Activated CD4-positive, alpha-beta T cell treated with anti-CD3 and anti-CD28 coated beads, Interleukin-2, amount 50 U/mL, for 24 hours (primary cell): ENCODE measurements around the gene KCNK10.
A peak's percentile ranks its signal among the peaks of the same experiment; 100 is the strongest.

Source experiments
- DNase-seq, 2 donors: peaks; one replicate each; pipeline ENCODE4 v3.0.0-alpha.2; 2020; ENCODE audit warnings: low read depth in 1 of 2, low spot score in 1 of 2

The KCNK10 gene

DNA sequence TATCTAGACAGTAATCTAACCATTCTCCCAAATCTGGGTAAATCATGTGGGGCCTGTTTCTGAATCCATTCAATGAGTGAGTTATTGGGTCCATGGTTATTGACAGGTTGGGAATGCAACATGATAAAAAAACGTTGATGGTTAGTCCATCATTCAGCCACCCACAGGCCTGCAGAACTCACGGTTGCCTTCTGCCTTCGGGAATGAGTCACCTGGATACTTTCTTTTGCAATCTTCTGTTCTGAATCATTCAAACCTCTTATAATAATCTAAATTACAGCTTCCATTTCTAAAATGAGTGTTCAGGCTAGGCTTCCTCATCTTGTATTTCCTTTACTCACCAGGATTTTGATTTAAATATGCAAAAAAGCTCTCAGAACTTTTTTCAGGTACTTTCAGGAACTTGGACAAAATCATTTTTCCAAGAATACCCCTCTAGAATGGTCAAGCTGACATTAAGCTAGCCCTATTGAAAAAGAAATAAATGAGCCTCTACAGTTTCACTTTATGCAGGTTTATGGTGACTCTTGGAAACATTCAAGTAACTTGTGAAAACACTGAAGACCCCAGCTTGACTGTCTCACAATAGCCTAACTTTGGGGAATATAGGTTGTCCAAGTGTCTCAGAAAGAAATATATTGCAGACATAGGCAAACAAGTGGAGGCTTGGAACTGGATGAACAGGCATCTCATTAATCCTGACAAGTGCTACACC, 94.4 kb downstream of the KCNK10 start:
- no peak for DNase-seq

DNA sequence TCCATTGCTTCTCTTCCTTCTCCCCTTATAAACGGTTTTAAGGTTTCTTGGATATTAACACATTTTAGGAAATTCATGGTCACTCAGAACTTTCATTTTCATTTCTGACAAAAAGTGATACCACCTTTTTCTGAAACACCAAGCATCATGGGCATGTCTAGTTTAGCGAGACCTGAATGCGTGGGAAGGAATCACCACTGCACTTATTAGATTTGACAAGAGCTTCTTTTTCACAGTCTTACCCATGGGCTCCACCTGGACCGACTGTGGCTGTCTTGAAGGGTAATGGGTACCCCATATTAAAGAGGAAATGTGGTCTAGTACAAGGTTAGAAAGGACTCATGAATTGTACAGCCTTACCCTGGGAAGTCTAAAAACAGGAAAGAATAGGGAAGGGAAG, 95.4 kb downstream of the KCNK10 start:
- DNase-seq = no peak

DNA sequence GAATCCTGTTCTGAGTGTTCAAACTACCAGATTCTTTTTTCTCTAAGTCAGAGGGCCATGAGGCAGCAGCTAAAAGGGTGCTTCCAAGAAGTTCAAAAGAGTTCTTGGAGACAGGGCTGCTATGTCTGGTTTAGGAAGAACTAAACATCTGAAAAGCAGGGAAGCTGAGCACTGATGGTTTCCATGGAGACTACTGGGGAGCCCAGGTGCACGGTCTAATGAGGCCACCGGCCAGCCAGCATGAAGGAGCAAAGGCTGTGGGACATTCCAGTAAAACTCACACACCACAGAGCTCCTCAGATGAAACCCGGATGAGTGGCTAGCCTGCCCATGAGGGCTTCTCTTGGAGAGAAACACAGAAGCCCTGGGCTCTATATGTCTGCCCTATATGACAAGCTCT, 97.3 kb downstream of the KCNK10 start:
- DNase-seq = no peak

DNA sequence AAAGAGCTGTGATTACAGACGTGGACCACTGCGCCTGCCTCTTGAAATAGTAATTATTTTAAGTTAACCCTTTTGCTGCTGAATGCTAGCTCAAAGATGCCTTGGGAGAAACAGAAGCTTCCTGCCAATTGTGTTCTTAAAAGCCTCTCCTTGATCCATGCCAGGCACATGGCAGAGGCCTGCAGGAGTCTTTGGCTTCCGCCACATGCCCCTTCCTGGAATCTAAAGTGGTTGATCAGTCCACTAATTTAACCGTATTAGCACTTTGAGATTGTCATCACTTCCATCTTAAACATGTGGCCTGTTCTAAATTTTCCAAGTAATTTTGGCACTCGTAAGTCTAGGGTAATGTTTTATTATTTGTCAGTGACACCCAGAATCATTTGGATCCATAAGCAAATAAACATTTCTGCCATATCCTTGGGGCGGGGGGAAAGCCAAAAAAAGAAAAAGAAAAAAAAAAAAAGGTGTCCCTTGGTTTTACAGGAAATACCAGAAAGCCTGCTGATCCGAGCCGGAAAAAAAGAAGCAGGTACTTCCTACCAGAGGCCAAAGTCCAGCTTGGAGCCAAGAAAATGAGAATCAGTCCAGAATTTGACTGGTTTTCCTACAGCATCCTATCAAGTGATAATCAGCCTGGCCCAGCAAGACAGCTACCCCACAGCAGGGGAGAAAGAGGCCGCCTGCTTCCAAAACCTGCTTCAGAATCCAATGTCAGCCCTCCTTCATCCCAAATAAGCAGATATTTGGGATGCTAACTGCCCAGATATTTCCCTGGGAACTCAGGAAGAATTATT, 104.8 kb downstream of the KCNK10 start:
- no peak for DNase-seq

DNA sequence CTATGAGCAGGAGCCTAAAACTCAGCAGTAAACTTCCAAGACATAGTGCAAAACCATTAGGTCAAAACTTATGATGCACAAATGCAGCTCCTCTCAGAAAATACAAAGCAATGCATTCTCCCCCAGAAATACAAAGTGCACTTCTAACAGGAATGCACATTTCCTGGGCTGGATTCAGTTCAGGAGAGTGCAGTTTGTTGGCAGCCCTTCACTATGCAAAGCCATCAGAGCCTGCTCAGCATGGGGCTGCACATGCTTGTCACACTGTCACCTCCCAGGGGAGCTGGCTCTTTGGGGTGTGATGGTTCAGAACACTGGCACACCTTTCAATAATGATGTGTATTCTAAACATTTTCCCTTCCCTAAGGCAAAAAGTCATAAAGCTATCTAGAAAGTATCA, 110.4 kb downstream of the KCNK10 start:
- DNase-seq = no peak

DNA sequence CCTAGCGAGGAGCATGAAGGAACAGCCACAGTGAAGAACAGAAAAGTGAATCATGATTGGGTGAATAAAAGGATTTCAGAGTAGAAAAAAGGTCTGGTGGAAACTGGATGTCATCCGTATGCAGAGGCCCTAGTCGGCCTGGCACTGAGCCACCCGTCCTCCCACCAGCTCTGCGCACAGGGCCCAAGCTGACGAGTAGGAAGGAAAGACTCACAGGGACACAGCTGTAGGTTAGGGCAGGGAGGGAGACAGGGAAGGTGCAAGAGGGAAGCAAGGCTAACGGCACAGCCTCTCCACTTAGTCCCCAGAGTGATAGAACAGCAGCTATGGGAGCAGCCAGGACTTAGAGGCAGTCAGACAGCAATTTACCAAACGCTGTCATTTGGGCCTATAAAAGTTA, 112.6 kb downstream of the KCNK10 start:
- no peak for DNase-seq

DNA sequence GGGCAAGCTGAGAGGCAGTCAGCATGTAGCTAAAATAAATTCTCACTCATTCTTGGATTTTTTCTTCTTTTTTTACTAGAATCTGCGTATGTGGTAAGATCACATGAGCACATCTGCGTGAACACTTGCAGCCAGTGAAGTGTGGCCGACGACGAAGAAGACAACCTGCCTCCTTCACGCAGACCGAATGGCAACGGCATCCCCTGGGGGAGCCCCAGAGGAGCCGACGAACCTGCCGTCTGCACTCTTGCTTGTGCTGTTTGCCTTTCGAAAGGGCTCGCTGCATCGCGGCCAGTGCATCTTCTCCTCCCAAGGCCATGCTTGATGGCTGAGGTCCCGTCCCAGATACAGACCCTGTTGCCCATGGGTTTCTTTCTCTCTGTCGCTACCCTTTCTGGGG, 113.8 kb downstream of the KCNK10 start:
- DNase-seq = no peak

DNA sequence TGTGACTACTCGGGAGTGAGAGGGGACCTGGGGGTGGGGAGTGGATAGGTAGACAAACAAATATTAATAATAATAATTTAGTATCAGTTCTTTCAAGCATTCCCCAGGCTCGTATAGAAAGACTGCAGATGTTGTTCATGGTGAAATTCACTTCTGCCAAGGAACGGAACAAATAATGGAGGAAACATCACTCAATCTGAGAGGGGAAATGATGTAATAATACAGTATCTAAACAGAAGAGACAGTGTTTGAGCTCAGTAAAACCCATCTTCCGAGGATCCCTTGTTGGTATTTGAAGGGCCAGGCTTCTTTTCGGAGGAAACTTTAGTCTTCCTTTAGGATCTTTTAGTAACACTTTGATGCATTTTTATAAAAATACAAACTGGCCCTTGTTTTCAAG, 114.2 kb downstream of the KCNK10 start:
- DNase-seq = no peak

DNA sequence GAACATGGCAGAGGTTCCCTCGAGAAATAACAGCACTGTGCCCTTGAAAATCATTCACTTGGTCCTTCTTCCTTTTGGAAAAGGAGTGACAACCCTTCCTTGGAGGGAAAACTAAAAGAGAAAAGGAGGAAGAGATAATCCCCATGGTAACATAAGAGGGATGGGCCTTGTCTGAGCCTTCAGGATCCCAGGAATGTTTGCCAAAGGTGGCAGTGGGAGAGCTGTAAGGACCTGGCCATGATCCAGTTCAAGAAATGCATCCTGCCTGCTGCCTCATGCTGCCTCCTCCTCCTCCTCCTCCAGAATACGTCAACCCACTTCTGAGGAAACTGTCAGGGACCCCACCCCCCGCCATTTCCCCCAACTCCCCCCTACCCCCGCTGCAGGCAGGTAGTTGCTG, 118.8 kb downstream of the KCNK10 start:
- no peak for DNase-seq

DNA sequence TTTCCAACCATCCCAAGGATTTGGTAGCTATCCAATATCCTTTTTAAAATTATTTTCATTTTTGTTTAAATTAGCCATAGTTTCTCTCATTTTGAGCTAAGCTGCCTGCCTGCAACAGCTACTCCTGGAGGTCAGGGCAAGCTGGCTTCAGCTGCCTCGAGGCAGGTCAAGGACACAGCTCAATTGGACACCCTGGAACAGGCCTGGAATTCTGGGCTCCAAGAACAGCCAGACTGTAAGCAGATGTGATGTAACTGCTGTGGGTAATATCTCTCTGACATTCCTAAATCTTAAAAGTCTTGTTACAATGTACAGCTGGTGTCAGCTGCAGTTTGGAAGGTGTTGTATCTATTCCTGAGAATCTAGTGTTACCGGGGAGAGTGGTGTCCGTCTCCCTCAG, 119.8 kb downstream of the KCNK10 start:
- no peak for DNase-seq

DNA sequence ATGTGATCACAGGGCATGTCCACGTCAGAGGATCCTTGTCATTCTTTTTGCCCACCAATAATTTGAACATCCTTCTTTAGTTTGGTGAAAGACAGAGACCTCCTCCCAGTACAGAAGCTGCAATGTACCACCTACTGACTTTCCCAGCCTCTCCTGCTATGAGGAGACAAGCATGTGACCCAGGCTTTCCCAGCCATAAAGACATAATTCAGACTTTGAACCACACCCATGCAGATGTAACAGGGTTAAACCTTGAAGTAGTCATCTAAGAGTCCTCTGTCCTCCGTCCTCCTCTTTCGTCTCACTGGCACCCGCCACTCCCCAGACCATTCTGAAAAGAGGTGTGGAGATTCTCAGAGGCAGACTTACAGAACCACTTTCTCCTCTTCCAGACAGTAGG, 120.8 kb downstream of the KCNK10 start:
- DNase-seq = no peak

DNA sequence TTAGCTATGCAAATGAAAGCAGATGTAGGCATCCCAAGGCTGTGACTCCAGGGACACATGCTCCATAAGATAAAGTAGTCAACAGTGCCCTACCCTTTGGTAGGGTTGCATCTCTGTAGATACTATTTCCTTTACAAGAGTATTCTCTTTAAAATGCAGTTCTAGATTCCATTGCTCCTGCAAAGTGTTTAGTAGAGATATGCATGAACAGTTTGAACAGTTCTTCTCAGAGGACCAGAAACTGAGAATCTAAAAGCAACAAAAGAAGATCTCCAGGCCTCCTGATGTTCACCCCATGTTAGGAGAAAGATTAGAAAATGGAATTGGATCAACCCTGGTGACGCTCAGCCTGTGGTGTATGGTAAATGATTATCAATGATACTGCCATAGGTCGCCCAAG, 121.2 kb downstream of the KCNK10 start:
- no peak for DNase-seq

DNA sequence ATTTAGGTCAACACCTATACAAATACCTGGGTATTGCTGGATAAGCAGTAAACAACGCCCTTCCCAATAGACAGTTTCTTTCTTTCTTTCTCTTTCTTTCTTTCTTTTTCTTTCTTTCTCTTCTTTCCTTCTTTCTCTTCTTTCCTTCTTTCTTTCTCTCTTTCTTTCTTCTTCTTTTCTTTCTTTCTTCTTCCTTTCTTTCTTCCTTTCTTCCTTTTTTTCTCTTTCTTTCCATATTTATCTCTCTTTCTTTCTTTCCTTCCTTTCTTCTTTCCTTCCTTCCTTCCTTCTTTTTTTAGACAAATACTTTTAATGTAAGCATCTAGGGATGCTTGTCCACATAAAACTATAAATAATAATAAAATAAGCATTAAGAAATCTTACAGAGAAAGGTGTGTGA, 123.2 kb downstream of the KCNK10 start:
- DNase-seq = no peak

DNA sequence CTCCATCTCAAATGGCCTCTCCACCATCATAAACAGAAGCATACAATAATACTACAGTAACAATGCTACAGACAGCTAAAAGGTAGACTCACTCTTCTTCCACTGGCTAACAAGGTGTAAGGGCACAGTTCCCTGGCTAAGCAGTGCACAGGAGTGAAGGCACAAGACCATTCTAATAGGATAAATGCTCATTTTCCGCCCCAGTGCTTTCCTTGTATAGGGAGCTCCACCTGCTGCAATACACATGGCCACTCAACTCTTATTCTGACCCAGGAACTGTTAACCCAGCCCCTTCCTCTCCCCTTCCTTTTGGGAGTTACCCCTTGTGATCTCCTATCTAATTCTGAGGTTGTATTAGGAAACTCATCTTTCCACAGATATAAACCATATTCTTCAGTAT, 124.6 kb downstream of the KCNK10 start:
- no peak for DNase-seq

DNA sequence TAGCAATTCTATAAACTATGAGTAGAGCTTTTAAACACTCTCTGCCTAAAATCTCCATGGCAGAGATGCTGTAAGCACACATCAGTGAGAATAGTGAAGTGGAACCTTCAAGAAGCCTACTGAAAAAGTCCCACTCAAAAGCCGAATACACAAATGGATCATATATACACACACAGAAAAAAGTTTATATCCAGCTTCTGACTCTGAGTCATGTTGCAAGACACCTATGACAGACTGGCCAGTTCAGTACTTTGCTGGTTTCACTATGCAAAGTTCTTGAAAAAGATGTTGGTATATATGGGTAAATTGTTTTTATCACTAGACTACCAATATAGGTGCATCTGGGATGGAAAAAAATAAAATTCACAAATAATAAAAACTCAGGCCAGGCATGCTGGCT, 126.1 kb downstream of the KCNK10 start:
- DNase-seq = no peak

DNA sequence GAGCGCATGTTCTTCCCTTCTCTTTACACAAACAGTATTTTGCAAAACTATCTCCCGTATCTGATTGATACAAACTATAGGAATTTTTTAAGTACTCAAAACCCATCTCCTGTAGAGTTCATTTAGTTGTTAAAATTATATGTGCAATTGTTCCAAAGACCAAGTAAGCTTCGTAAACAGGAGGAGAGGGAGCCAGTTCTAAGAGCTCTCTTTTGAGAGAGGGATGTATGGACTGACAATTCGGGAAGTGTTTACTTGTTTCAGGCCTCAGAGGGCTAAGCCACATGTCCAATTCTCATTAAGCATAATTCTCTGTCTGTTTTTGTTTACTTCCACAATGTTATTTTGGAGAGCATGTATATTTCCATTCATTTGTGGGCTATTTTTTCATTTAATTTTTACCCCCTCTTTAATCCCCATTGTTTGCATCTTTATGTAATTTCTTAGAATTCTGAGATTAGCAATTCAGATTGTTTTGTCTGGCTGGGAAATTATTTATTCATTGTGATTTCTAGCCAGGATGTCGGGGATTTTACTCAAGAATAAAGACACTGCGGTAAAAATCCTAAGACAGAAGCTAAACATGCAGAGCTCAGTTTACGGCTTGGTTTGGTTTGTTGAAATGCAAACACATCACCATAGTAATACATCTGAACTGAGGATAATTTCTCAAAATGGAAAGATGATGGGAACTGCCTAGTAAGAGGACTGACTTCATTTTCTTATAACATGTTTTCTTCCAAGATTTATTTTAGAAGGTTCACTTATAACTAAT, 126.8 kb downstream of the KCNK10 start:
- DNase-seq = no peak

DNA sequence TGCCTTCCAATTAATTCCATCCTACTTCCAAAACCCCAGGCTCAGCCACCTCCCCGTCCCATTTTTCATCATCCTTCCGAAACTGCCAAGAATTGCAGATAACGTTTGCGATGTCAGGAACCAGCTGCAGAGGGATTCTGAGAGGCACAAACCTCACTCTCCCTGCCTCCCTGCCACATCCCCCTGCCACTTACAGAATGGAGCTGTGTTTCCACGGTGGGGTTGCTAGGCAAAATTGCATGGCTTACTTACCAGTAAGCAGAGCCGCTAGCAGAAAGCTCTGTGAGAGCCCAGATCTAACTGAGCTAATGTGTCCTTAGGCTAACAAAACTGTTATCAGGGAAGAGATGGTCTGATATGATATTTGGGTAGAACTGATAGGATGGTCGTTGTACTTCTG, 127.4 kb downstream of the KCNK10 start:
- DNase-seq = no peak

DNA sequence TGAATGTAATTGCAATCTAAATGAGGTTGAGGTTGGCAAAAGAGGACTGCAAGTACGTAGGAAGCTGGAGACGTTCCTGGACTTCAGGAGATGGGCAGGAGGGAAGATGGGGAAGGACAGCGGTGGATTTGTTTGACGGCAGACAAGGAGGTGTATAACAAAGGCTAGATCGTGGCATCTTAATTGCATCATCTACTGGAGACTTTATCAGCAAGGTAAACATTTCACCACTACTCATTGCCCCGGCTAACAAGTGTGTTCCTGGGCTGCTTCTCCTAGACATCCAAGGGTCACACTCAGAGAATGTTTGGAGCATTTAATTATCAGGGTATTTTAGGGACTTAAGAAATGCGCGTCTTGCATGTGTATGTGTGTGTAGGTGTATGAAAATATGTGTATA, 128.5 kb downstream of the KCNK10 start:
- no peak for DNase-seq

DNA sequence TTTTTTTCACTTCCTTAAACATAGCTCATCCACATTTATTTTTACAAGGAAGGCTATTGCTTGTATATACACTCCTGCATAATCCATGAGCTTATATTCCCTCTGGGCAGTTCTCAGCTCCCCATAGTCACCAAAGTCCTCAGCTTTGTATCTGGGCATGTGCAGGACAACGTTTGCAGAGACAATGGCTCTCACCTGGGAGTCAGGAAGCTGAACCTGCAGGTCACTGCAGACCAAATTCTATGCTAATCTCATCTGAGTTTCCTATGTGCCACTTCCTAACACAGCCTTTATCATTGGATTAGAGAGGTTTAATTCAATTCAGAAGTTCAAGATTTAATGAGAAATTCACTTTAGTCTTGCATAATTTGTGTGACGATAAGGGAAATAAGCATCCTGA, 131.5 kb downstream of the KCNK10 start:
- no peak for DNase-seq

DNA sequence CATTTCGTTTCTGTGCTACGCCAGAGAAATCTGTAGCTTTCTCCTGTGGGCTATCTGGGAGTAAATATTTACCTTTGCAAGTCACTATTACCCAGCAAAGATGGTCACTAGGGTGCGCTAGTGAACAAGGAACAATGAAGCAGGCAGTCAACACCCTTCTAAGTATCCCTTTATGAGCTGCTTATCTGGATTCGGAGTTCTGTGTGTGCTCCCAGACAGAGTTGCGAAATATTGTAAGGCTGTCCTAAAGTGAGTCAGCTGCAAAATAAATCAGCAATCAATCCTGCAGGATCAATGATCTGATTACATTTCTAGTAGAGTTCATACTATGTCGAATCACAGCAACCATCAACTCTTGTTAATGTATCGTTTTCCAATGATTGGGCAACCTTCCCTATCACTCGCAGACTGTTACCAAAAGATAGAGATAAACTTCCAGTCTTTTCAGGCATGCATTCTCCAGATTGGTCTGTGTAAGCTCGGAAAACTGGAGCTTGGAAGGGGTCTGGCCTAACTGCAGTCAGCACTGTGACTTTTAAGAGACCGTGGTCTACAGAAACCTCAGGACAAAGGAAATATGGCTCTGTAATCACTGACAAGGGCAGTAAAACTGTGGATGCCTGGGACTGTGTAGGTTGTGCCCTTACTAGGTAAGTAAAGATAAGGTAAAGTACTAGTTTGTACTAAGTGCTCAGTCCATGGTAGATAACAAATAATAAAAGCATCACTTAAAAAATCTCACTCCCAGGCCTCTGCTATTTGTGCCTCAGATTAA, 133.5 kb downstream of the KCNK10 start:
- peak in 1 of 2 donors; percentile 47 for DNase-seq

DNA sequence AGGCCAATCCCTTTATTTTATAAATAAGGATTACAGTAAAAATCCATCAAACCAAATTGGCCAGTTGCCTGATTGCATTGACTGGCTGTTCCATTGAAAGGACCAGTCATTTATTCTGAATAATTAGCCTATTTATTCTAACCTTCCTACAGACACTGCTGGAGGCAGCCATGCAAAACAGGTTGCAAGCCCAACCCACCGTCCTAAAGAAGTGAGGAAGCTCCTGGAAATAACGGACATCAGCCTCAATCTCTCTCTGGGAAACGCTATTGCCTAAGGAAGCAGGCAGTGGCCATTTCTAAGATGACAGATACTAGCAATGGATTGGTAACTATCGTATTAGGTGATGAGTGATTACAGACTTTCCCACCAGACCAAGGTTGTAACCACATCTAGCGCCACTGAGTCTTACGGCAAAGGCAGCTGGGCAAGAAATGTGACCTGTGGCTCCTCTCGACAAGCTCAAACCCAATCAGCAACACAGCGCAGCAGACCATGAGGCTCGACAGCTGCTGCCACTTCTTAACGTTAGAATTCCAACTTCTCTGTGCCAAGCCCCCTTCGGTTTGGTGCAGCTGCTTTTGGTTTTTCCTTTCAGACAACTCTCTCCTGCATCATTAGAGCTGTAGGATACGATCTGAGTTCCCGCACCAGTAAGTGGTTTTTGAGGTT, 134.2 kb downstream of the KCNK10 start:
- no peak for DNase-seq
